Lower leg skin (tissue), 4 donors: ENCODE results near the gene NKD2. TPM values are rescaled to one million over a fixed set of nuclear protein-coding genes. Genes with fewer than 3 reads are reported as not detected.

Experiments used
- DNase-seq, 2 donors: peaks; one replicate each; pipeline ENCODE4 v3.0.0-alpha.2; 2019; ENCODE audit warnings: low spot score in 2 of 2
- H3K4me3 ChIP-seq: fragments of 200-600 bp; sonication (generic); 2 replicates; pipeline ENCODE4 v1.5.1; 2017; ENCODE audit warnings: mild to moderate bottlenecking, low read depth; ENCODE audit not compliant: poor library complexity, severe bottlenecking
- CTCF ChIP-seq, 3 donors: fragments of 450-650 bp; IDR thresholded peaks; one replicate each; pipeline ENCODE4 v1.5.1; 2016; ENCODE audit warnings: antibody characterized with exemption in 3 of 3, mild to moderate bottlenecking in 3 of 3, moderate library complexity in 2 of 3
- POLR2A ChIP-seq, 2 donors: fragments of 450-650 bp; IDR thresholded peaks; one replicate each; pipeline ENCODE4 v1.6.1; 2016 to 2017; ENCODE audit warnings: antibody characterized with exemption in 2 of 2, mild to moderate bottlenecking in 1 of 2, moderate library complexity in 1 of 2
- WGBS, 2 donors: methylation state at CpG; one replicate each; pipeline ENCODE4 v1.1.5; 2018; 5-methylcytosine and 5-hydroxymethylcytosine counted together
- intact Hi-C: fragments of 100-400 bp; cut with DNase I; formaldehyde crosslinking; loops from one replicate; pipeline ENCODE4 v1.15.0; 2023; ENCODE audit warnings: low total_unique reads
- total RNA-seq, 4 donors: library from RNA; depleted of rRNA; stranded (reverse); fragments of >200 nt; gene quantifications; one replicate each; pipeline ENCODE4 v1.1.0, GENCODE V29; 2016

The NKD2 gene
- total RNA-seq, 4 donors from 2014 or later, result 2.7 to 9.4 (median 3.5) TPM

- WGBS, 2 donors, result 71% methylated on average over 11 of the region's 11 CpGs
- peak in 1 of 2 donors; percentile 83 for DNase-seq
- TF ChIP-seq POLR2A (IDR thresholded peaks at IDR 0.05), result no peak
- TF ChIP-seq CTCF (IDR thresholded peaks at IDR 0.05), result no peak
- intact Hi-C loops, result no loop called here
- H3K4me3 ChIP-seq, result no peak overlapping the region
Measured at GRCh38 chr5:1011226-1011631, 2.6 kb downstream of the NKD2 start.

- intact Hi-C loops, result no loop called here
- 77 to 81% methylated on average over 19 of the region's 19 CpGs for WGBS, 2 donors
- peak in 1 of 2 donors; percentile 81 for DNase-seq
- TF ChIP-seq CTCF (IDR thresholded peaks at IDR 0.05) (no peak), POLR2A (IDR thresholded peaks at IDR 0.05) (no peak)
- no peak overlapping the region for H3K4me3 ChIP-seq
Measured at GRCh38 chr5:1011741-1012312, 3.2 kb downstream of the NKD2 start.

GRCh38 chr5:1012313-1012841, 3.8 kb downstream of the NKD2 start:
- intact Hi-C loops, result no loop called here
- no peak for DNase-seq

GRCh38 chr5:1012900-1013237, 4.3 kb downstream of the NKD2 start:
- 90 to 96% methylated on average over 7 of the region's 7 CpGs for WGBS, 2 donors
- H3K4me3 ChIP-seq, result no peak overlapping the region
- TF ChIP-seq POLR2A (IDR thresholded peaks at IDR 0.05) (no peak), CTCF (IDR thresholded peaks at IDR 0.05) (no peak)
- intact Hi-C loops, result no loop called here
- no peak for DNase-seq

More at GRCh38 chr5:1012313-1012841, 3.8 kb downstream of the NKD2 start:
- TF ChIP-seq CTCF (IDR thresholded peaks at IDR 0.05) (no peak), POLR2A (IDR thresholded peaks at IDR 0.05) (no peak)
- no peak overlapping the region for H3K4me3 ChIP-seq
- 83 to 98% methylated on average over 12 of the region's 12 CpGs for WGBS, 2 donors

- 68 to 71% methylated on average over 10 to 13 of the region's 19 CpGs for WGBS, 2 donors
- DNase-seq, result no peak
- TF ChIP-seq POLR2A (IDR thresholded peaks at IDR 0.05), result no peak
- TF ChIP-seq CTCF (IDR thresholded peaks at IDR 0.05), result no peak
- no peak overlapping the region for H3K4me3 ChIP-seq
- intact Hi-C loops, result no loop called here
Measured at GRCh38 chr5:1013238-1013947, 4.8 kb downstream of the NKD2 start.
